GM12873 (cell line): ENCODE results near the gene ITIH1.

ENCODE experiments used
- TF ChIP-seq, protein P1 (sequence below): IDR thresholded peaks from 2 replicates; pipeline ENCODE4 v1.5.1; 2012; ENCODE audit warnings: low read depth, mild to moderate bottlenecking, moderate library complexity, low read length, control low read depth; ENCODE audit not compliant: insufficient read depth; ENCODE audit errors: missing control alignments

The ITIH1 gene

DNA sequence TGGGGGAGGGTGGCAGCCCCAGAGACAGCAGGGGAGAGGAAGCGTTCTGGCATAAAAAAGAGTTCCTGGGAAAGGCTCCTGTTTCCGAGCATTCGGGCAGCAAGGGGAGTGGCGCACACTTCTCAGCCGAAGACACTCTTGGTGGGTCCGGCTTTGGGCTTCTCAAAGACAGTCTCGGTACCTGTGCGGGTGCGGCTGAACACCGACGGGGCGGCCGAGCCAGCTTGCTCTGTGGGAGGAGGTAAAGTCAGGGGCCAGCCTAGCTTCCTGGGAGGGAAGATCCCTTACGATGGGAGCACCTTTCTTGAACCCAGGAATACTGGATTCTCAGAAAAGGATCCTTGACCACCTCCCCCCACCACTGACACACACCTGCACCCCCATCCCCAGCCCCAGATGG, 55.8 kb downstream of the ITIH1 start:
- TF ChIP-seq, protein P1, sequence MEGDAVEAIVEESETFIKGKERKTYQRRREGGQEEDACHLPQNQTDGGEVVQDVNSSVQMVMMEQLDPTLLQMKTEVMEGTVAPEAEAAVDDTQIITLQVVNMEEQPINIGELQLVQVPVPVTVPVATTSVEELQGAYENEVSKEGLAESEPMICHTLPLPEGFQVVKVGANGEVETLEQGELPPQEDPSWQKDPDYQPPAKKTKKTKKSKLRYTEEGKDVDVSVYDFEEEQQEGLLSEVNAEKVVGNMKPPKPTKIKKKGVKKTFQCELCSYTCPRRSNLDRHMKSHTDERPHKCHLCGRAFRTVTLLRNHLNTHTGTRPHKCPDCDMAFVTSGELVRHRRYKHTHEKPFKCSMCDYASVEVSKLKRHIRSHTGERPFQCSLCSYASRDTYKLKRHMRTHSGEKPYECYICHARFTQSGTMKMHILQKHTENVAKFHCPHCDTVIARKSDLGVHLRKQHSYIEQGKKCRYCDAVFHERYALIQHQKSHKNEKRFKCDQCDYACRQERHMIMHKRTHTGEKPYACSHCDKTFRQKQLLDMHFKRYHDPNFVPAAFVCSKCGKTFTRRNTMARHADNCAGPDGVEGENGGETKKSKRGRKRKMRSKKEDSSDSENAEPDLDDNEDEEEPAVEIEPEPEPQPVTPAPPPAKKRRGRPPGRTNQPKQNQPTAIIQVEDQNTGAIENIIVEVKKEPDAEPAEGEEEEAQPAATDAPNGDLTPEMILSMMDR, result no peak

DNA sequence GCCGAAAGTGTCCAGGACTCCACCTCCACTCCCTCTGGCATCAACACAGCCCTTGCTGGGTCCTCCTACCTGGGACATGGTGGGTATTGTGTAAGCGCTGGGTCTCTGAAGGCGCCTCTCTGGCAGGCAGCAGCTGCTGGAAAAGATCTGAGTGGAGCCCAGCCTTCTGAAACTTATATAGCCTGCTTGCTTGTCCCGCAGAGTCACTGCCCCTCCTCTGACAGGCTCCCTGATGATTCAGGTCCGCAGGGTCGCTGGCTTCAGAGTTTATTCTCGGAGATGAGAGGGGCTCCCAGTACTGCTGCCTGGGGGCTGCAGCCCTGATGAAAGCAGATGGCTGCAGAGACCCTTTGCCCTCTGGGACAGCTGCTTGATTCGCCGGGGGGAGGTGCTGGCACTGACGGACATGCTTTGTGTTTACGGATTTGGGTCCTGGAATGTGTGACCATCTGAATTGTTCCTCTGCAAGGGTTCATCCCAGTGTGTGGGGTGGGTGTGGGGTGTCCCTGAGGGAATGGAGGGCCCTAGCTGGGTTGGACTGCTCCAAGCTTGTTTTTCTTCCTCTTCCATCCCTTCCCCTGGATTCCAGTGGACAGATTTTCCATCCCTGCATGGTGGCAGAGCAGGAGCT, 57.6 kb downstream of the ITIH1 start, which contains the start of gene MUSTN1:
Gene MUSTN1 (minus strand): TSS at position 149 of the 631 bp plus-strand sequence. CDS start 71 bp downstream, at position 78.
- TF ChIP-seq, protein P1, result no peak

DNA sequence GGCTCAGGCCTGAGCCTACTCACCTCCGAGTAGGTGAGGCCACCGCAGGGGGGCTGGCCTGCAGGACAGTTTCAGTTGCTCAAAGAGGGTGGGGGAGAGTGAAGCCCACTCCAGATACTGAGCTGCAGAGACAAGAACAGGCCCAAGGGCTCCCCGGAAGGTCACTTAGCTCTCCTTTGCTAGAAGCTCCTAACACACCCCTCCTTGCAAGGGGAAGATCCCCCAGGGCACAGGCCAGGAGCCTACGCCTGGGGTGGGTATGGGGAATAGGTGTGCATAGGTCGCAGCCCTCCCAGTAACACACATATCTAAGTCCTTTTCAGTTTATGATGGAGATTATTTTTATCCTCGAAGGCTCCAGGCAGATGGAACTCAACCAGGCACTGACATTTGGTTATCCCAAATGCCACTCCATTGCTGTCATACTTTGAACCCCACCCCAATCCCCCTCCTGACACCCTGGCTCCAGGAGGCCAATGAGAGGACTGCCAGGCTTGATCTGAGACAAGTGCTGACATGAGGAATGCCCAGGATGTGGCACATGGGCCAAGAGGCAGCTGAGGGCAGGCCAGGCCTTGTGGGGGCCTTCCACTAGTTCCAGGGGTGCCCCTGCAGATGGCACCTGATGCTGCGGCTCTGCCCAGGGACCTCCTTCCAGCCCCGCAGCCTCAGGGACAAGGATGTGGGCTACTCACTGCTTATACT, 58.5 kb downstream of the ITIH1 start:
- TF ChIP-seq, protein P1, result no peak

DNA sequence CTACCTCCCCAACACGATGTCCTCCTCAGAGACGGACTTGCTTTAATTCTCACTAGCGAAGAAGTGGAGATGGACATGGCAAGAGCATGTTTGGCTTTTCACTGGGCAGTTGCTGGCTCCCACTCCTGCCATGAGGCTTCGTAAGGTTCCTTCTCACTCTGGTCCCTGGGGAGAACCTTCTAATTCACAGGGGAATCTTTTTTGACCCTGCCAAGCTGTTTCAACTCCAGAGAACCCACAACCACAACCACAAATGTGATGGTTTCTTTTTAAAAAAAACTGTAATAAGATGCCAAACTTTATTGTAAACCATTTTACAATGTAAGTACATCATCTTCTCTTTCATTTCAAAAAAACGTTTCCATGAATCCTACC, 59.1 kb downstream of the ITIH1 start:
- TF ChIP-seq, protein P1, result no peak

DNA sequence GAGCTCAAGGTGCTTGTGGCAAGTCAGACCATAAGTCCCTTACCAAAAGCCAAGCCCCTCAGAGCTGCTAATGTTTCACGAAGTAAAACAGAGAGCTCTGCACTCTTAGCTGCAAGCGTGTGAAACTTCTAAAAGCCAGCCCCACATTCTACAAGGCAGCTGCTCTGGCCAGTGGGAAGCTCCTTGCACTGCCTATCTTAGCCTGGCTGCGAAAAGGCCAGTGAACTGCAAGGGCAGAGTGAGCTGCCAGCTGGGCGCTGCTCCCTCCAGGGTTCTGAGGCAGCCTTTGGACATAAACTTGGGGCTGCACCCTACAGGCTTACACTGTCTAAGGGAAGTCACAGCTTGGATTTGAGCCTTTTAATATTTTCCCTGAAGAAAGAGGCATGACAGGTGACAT, 59.6 kb downstream of the ITIH1 start:
- TF ChIP-seq, protein P1, result no peak

DNA sequence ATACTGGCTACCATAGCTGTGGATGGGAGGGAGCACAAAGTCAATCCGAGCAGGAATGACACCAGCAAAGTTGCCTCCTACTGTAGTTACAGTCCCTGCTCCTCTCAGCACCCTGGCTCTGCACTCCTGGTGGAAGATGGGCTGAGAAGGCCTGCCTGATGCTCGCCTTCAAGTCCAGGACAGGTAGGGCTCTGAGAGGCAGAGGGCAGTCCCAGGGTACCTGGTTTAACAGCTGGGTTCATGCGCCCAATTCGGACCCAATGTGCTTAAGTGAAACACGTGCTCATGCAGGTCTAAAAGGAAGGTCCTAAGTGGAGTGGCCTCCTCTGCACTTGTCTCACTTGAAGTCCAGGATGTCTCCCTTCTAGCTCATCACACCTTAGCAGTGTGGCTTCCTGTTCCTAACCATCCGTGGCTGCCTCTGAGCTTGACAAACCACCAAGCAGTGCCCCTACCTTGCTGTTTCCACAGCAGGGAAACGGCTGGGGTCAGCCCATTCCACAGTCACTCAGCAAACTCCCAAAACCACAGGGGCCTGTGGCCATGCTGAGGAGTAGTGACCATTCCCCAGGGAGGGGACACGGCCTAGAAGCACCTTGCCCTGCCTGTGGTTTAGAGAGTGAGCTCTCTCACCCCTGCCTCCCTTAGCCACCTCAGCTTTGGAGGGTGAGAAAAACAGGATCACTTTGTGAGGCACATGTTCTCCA, 61.3 kb downstream of the ITIH1 start:
- TF ChIP-seq, protein P1, result no peak

DNA sequence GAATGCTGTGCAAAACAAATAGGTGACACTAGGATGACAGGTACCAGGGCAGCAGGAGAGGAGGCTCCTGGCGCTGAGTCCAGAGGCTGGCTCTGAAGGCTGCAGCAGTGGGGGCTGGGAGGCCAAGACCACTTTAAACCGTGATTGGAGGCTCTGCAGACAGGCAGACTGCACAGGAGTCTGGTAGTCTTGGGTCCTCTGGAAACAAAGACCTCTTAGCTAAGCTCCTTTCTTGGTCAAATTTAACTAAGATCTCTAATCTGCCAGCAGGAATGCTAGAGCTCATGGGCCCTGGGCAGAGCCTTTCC, 61.8 kb downstream of the ITIH1 start:
- TF ChIP-seq, protein P1, result no peak
